Skeletal muscle tissue (tissue), 4 donors: ENCODE measurements around the gene POLR1C. TPM values are rescaled to one million over a fixed set of nuclear protein-coding genes. Genes with fewer than 3 reads are reported as not detected.

Experiments
- H3K27ac ChIP-seq: one replicate; pipeline ENCODE4 v1.7.0; 2013; ENCODE audit warnings: mild to moderate bottlenecking, low read depth, low read length, inconsistent platforms
- H3K27me3 ChIP-seq, 3 donors: one replicate each; pipeline ENCODE4 v1.7.0; 2013; ENCODE audit warnings: low read length in 3 of 3; ENCODE audit not compliant: control insufficient read depth in 3 of 3, insufficient read depth in 3 of 3
- H3K36me3 ChIP-seq, 3 donors: one replicate each; pipeline ENCODE4 v1.7.0; 2013; ENCODE audit warnings: low read length in 3 of 3; ENCODE audit not compliant: control insufficient read depth in 3 of 3, insufficient read depth in 3 of 3
- H3K4me1 ChIP-seq, 3 donors: one replicate each; pipeline ENCODE4 v1.7.0; 2013; ENCODE audit warnings: low read length in 3 of 3, mild to moderate bottlenecking in 3 of 3; ENCODE audit not compliant: control insufficient read depth in 3 of 3, insufficient read depth in 3 of 3
- H3K4me3 ChIP-seq, 3 donors: one replicate each; pipeline ENCODE4 v1.7.0; 2013; ENCODE audit warnings: low read length in 3 of 3
- H3K9ac ChIP-seq, 3 donors: one replicate each; pipeline ENCODE4 v1.7.0; 2013; ENCODE audit warnings: low read length in 3 of 3, mild to moderate bottlenecking in 3 of 3, moderate library complexity in 2 of 3, low read depth in 1 of 3
- H3K9me3 ChIP-seq, 3 donors: one replicate each; pipeline ENCODE4 v1.7.0; 2013; ENCODE audit warnings: low read length in 3 of 3; ENCODE audit not compliant: control insufficient read depth in 3 of 3
- total RNA-seq: library from RNA; depleted of rRNA; stranded (reverse); fragments of >200 nt; gene quantifications from one replicate; pipeline ENCODE4 v1.2.3, GENCODE V29; 2014
- donor health status: Osteomylitis.

Gene POLR1C
- total RNA-seq, 1 donor from 2014 or later: 21.9 TPM

DNA sequence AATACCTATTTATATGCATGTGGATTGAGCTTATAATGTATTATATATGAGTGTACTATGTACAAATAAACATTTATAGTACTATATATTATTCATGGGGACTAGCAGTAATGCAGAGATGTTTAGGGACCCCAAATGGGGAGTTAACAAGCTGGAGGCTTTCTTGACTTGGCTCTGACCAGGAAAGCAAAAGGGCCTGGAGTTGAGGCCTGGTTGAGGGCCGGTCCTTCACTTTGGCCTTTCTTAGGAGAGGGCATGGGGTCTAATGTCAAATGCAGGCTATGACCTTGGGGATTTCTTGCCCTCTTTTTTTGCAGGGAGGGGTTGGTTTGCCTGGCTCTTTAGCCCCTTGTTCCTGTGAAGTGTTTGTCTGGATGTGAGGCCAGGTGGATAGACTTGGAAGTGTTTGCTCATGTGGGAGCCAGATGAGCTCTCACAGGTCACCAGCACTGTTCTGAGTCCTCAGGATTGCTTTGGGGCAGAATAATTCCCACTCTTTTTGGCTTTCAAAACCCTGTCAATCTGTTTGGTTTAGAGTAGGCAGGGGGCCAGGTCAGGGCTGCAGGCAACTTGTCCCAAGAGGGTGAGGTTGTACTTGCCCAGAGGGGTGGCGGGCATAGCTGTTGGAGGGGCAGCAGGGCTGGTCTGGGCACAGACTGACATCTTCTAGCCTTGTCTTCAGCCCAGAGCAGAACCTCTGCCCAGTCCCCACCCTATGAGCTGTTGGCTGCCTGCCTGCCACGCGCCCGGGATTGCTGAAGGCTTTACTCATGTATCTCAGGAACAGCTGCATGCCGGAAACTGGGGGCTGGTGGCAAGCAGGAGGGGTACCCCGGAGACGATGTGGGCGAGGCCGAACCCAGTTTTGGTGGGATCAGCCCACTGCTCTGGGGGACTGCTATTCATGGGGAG lies 24.9 kb upstream of the POLR1C start:
- Histone ChIP-seq H3K9me3 (no peaks in the 10 kb centered on the region), H3K9ac (peak overlapping the region; percentile 54 to 64 (median 57)), H3K4me3 (peak overlapping the region; percentile 49 to 61 (median 49)), H3K27ac (peak overlapping the region; percentile 90), H3K27me3 (no peaks in the 10 kb centered on the region), H3K36me3 (peaks cover 0 to 7% (median 0%) of the 10 kb centered on the region in 3 donors), H3K4me1 (peaks cover 49 to 59% (median 58%) of the 10 kb centered on the region in 3 donors)

DNA sequence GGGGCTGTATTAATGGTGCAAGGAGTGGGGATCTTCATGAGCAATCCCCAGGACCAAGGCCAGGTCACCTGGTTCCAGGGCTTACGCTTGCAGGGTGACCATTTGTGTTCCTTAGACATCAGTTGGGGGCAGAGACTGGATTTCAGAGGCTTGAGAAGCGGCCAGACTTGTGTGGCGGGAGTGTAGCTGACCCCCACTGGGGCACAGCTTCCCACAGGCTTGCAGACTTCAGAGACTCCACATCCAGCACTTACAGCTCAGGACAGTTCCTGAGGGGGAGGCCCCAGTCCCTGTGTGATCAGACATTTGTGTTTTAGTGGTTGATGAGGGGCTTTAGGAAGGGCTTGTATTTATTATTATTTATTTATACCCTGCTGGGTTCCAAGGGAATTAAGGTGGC lies 24.2 kb upstream of the POLR1C start:
- H3K27ac ChIP-seq: peak overlapping the region; percentile 90
- H3K4me3 ChIP-seq: peak overlapping the region; percentile 49 to 61 (median 49)
- peak overlapping the region in 2 of 3 donors; percentile 57 to 64 for H3K9ac ChIP-seq
- no peaks in the 10 kb centered on the region for H3K27me3 ChIP-seq
- no peaks in the 10 kb centered on the region for H3K9me3 ChIP-seq
- peaks cover 50 to 60% (median 56%) of the 10 kb centered on the region in 3 donors for H3K4me1 ChIP-seq
- peaks cover 0 to 8% (median 5%) of the 10 kb centered on the region in 3 donors for H3K36me3 ChIP-seq

- peaks cover 3 to 11% (median 9%) of the 10 kb centered on the region in 3 donors for H3K36me3 ChIP-seq
- H3K9me3 ChIP-seq: no peaks in the 10 kb centered on the region
- peaks cover 50 to 58% (median 58%) of the 10 kb centered on the region in 3 donors for H3K4me1 ChIP-seq
- H3K27ac ChIP-seq: peak overlapping the region; percentile 90
- no peaks in the 10 kb centered on the region for H3K27me3 ChIP-seq
- H3K9ac ChIP-seq: no peak overlapping the region
- H3K4me3 ChIP-seq: no peak overlapping the region
Observed at GRCh38 chr6:43493230-43493629, 23.7 kb upstream of the POLR1C start.

DNA sequence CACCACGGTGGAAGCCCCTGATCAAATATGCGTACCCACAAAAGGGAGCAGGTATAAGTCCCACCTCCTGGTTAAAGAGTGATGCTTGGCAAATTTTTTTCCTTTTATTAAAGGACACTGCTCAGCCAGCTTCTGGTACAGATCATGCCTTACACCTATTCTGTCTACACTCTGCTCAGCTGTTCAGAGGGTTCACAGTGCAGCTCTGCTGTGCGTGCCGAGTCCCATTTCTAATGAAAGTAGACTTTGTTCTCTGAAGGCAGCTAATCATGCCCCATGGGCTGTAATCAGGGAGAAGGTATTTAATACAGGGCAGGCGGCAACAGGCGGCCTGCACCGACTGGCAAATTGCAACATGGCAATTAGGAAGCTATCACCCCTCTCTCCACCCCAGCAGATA lies 23.1 kb upstream of the POLR1C start:
- Histone ChIP-seq H3K9ac (no peak overlapping the region), H3K9me3 (no peaks in the 10 kb centered on the region), H3K4me3 (no peak overlapping the region), H3K27me3 (no peaks in the 10 kb centered on the region), H3K4me1 (peaks cover 50 to 58% (median 52%) of the 10 kb centered on the region in 3 donors), H3K36me3 (peaks cover 9 to 17% (median 14%) of the 10 kb centered on the region in 3 donors), H3K27ac (no peak overlapping the region)

GRCh38 chr6:43494321-43494720 lies 22.6 kb upstream of the POLR1C start:
- Histone ChIP-seq H3K4me3 (no peak overlapping the region), H3K36me3 (peaks cover 14 to 22% (median 18%) of the 10 kb centered on the region in 3 donors), H3K27me3 (no peaks in the 10 kb centered on the region), H3K9me3 (no peaks in the 10 kb centered on the region), H3K9ac (no peak overlapping the region), H3K27ac (no peak overlapping the region), H3K4me1 (peaks cover 48 to 62% (median 53%) of the 10 kb centered on the region in 3 donors)

- no peaks in the 10 kb centered on the region for H3K9me3 ChIP-seq
- H3K4me3 ChIP-seq: no peak overlapping the region
- peak overlapping the region in 1 of 3 donors; percentile 11 for H3K9ac ChIP-seq
- H3K4me1 ChIP-seq: peaks cover 43 to 65% (median 57%) of the 10 kb centered on the region in 3 donors
- H3K27me3 ChIP-seq: no peaks in the 10 kb centered on the region
- peaks cover 18 to 26% (median 19%) of the 10 kb centered on the region in 3 donors for H3K36me3 ChIP-seq
- H3K27ac ChIP-seq: no peak overlapping the region
Observed at GRCh38 chr6:43494766-43495165, 22.1 kb upstream of the POLR1C start.

- Histone ChIP-seq H3K4me3 (no peak overlapping the region), H3K4me1 (peaks cover 39 to 72% (median 59%) of the 10 kb centered on the region in 3 donors), H3K9me3 (no peaks in the 10 kb centered on the region), H3K27ac (no peak overlapping the region), H3K36me3 (peaks cover 24 to 33% (median 26%) of the 10 kb centered on the region in 3 donors), H3K9ac (peak overlapping the region in 2 of 3 donors; percentile 3 to 11), H3K27me3 (no peaks in the 10 kb centered on the region)
Observed at GRCh38 chr6:43495409-43495941, 21.4 kb upstream of the POLR1C start.

DNA sequence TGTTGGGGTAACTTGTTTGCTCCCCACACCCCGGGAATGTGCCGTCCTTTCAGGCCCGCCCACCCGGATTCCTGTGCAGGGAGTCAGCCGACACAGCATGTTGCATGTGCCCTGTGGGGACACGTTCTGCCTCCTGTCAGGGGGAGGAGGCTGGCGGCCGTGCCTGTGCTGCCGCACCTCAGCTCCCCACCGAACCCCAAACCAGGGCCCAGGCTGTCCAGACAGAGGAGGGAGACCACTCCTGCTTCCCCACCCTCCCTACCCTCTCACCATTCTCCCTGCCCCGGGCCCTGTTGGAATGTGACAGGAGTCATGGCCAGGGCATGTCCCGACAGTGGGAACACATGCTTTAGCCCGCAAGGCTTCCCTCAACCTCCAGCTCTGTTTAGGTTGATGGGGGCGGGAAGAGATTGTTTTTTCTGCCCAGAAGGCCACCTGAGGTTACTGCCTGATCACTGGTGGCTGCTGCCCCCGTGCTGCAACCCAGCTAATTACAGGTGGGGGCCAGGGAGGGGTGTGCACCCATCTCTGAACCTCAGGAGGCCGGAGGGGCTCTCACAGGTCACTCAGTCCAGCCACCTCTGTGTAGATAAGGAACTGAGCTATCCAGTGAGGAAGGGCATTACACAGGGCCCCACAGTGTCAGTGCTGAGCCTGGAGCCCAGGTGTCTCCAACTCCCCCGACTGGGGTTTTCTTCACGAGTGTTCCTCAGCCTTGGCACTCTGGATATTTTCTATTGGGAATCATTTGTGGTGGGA lies 20.3 kb upstream of the POLR1C start:
- peaks cover 38 to 73% (median 59%) of the 10 kb centered on the region in 3 donors for H3K4me1 ChIP-seq
- H3K9ac ChIP-seq: no peak overlapping the region

GRCh38 chr6:43497129-43497396 lies 19.8 kb upstream of the POLR1C start:
- Histone ChIP-seq H3K9me3 (no peaks in the 10 kb centered on the region), H3K27me3 (no peaks in the 10 kb centered on the region), H3K4me3 (no peak overlapping the region), H3K27ac (no peak overlapping the region), H3K36me3 (peaks cover 36 to 44% (median 40%) of the 10 kb centered on the region in 3 donors), H3K4me1 (peaks cover 33 to 68% (median 54%) of the 10 kb centered on the region in 3 donors), H3K9ac (no peak overlapping the region)

More for the DNA sequence above, 20.3 kb upstream of the POLR1C start:
- H3K36me3 ChIP-seq: peaks cover 34 to 43% (median 36%) of the 10 kb centered on the region in 3 donors
- no peak overlapping the region for H3K4me3 ChIP-seq
- no peaks in the 10 kb centered on the region for H3K9me3 ChIP-seq
- H3K27me3 ChIP-seq: no peaks in the 10 kb centered on the region
- H3K27ac ChIP-seq: no peak overlapping the region
